Muscle layer of colon (tissue), 2 donors: ENCODE results near the gene GPBP1L1.
A peak's percentile ranks its signal among the peaks of the same experiment; 100 is the strongest.

Experiments used
- H3K27ac ChIP-seq: one replicate; pipeline ENCODE4 v1.7.0; 2013; ENCODE audit warnings: low read depth, mild to moderate bottlenecking, low read length, moderate library complexity
- H3K27me3 ChIP-seq, 2 donors: one replicate each; pipeline ENCODE4 v1.7.0; 2013; ENCODE audit warnings: low read length in 2 of 2, mild to moderate bottlenecking in 2 of 2; ENCODE audit not compliant: insufficient read depth in 2 of 2, control insufficient read depth in 1 of 2
- H3K36me3 ChIP-seq: one replicate; pipeline ENCODE4 v1.7.0; 2013; ENCODE audit warnings: mild to moderate bottlenecking, low read length; ENCODE audit not compliant: insufficient read depth
- H3K4me1 ChIP-seq: one replicate; pipeline ENCODE4 v1.7.0; 2013; ENCODE audit warnings: mild to moderate bottlenecking, low read length; ENCODE audit not compliant: insufficient read depth
- H3K4me3 ChIP-seq, 2 donors: one replicate each; pipeline ENCODE4 v1.7.0; 2013; ENCODE audit warnings: low read length in 2 of 2, low read depth in 1 of 2, mild to moderate bottlenecking in 1 of 2, moderate library complexity in 1 of 2
- H3K9ac ChIP-seq: one replicate; pipeline ENCODE4 v1.7.0; 2013; ENCODE audit warnings: low read length
- H3K9me3 ChIP-seq: one replicate; pipeline ENCODE4 v1.7.0; 2013; ENCODE audit warnings: mild to moderate bottlenecking, low read length
- donor health status: abdominal sarcoma.
- donor health status: Adenocarcinoma of cecum.

The GPBP1L1 gene

DNA sequence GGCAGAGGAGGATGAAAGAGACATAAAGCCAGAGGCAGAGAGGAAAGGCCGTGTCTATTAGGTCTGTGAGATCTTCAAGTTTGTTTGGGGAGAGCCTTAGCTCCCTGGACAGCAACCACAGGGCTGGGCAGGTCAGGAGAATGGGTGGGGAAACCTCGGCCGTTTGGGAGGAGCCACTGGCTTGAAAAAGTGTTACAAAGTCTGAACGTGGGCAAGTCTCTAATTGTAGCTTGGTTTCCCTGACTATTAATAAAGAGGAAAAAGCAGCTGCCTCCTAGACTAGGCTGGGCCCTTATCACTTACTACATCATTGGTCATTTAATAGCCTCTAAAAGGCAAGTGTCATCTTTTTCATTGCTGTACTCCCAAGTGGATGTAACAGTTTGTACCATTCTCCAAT lies 62.4 kb downstream of the GPBP1L1 start, which contains the start of gene CCDC17:
Gene CCDC17, minus strand, starts transcription at position 83 of the 400 bp plus-strand sequence. CDS start 145 bp downstream, outside the sequence.
- Histone ChIP-seq H3K27me3 (no peaks in the 10 kb centered on the region), H3K27ac (peak within 1 kb of the TSS; percentile 42), H3K4me1 (peaks cover 13% of the 10 kb centered on the region), H3K4me3 (peak within 1 kb of the TSS; percentile 45 to 63), H3K36me3 (peaks cover 17% of the 10 kb centered on the region), H3K9me3 (no peaks in the 10 kb centered on the region), H3K9ac (no peak within 1 kb of the TSS)

DNA sequence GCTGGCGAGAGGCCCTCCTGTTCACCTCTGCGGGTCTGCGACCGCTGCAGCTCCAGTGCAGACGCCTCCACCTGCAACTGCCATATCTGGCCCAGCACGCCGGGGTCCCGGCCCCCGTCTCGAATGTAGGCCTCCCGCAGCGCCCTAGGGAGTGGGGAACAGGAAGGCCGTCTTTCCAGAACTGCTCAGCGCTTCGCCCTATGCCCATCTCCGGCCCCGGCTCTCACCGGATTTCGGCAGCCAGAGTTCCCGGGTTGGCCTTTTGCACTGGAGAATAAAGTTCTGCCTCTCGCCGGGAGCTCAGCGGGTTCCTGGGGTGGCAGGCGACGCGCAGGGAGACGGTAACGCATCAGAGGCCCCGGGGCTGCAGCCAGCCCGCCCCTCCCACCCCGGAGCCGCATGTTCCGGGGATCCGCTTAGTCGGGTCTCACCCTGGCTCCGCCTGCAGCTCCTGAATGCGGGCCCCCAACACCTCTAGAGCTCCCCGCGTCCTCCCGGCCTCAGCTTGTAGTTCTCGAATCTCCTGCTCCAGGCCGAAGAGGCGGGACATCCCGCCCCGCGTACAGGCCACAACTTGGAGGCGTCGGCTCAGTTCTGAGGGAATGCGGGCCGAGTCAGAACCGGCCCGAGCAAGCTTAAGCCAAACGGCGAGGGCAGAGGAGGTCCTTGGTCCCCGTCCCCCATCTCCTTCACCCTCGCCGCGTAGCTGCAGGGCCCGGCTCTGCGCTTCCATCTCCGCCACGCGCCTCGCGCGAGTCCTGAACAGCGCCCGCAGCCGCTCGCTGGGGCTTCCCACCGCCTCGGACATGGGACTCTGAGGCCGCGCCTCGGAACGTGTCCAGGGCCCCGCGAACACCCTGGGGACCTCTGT lies 63.6 kb downstream of the GPBP1L1 start:
- Histone ChIP-seq H3K9ac (peak overlapping the region; percentile 39), H3K27me3 (no peaks in the 10 kb centered on the region), H3K9me3 (no peaks in the 10 kb centered on the region), H3K27ac (peak overlapping the region; percentile 42), H3K36me3 (peaks cover 16% of the 10 kb centered on the region), H3K4me3 (peak overlapping the region; percentile 45 to 63), H3K4me1 (peaks cover 13% of the 10 kb centered on the region)

DNA sequence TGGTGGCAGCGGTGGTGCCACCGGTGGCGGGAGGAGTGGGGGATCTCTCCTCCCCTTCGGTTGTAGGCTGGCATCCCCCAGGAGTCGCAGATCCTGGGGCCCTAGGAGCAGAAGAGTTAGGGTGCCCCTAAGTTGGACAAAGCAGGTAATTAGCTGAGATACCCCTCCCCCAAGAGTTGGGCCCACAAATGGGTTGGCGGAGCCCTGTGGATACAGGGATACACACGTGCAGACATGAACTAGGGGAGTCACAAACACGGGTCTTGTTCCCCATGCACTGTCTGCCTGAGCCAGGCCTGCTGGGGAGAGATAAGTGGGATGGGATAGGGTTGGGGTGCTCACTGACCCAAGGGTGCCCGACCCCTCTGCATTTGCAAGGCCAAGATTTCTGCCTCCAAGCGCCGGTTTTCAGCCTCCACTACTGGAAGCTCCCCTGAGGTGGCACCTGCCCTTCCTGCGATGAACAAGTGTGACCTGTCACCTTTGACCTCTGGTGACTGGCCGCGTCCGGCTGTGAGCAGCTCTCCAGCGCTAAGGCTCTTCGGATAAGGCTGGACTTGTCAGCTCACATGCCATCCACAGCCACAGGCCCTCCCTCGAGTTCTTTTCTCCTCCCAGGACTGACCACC lies 64.3 kb downstream of the GPBP1L1 start:
- peak overlapping the region; percentile 39 for H3K9ac ChIP-seq
- peak overlapping the region; percentile 45 to 63 for H3K4me3 ChIP-seq
- peaks cover 13% of the 10 kb centered on the region for H3K4me1 ChIP-seq
- peak overlapping the region; percentile 24 for H3K27ac ChIP-seq
- no peaks in the 10 kb centered on the region for H3K9me3 ChIP-seq
- no peaks in the 10 kb centered on the region for H3K27me3 ChIP-seq
- peaks cover 18% of the 10 kb centered on the region for H3K36me3 ChIP-seq

DNA sequence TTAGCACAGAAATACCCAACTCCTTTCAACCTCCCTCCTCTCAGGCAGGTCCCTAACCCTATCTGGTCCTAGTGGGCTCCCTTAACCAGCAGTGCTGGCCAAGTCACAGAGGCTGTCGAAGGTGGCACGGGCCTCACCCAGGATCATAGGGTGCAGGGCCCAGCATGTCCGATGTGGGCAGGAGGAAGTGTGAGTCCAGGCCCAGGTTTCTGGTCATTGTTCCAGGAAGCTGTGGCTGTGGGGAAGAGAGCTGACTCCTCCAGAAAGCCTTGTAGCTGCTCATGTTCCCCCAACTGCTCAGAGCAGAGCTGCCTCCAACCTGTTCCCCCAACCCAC lies 64.9 kb downstream of the GPBP1L1 start:
- H3K36me3 ChIP-seq: peaks cover 22% of the 10 kb centered on the region
- no peaks in the 10 kb centered on the region for H3K27me3 ChIP-seq

DNA sequence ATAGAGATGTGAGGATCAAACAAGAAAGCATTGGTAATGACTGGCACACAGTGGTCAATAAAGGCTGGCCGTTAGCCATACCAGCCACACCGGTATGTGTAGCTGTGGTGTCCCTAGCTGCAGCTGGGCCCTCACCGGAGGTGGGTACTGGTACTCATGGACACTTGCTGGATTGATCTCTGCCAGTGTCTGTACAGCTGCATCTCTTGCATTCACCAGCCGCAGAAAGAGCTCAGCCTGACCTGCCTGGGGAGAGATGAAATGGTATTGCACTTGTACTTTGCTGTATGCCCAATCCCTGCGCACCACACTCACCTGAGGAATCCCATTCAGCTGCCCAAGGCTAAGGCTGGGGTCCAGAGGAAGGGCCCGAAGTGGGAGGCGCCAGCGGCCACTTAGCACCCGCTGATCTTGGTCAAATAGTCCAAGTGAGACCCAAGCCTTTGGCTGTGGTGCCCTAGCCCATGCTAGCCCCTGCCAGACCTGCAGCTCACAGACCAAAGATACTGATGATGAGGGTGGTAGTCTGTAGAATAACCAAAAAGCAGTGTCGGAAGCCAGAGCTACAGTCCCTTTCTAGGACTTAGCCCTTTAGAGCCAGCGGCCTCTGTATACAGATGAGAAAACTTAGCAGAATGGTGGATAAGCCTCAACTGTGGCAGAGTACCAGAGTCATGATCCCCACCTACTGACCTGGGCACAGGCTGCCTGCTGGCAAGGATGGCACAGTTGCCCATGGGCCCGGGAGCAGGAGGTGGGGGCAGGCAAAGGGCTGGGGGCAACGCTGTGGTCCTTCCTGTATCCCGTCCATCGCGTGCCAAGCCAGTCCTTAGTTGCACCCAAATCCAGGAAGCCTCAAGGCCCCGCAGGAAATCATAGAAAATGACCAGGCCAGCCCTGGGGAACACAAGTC lies 65.5 kb downstream of the GPBP1L1 start:
- Histone ChIP-seq H3K9ac (no peak overlapping the region), H3K27me3 (no peaks in the 10 kb centered on the region), H3K4me1 (peaks cover 13% of the 10 kb centered on the region), H3K27ac (no peak overlapping the region), H3K36me3 (peaks cover 28% of the 10 kb centered on the region), H3K4me3 (no peak overlapping the region), H3K9me3 (no peaks in the 10 kb centered on the region)

More for the DNA sequence above, 64.9 kb downstream of the GPBP1L1 start:
- no peaks in the 10 kb centered on the region for H3K9me3 ChIP-seq
- no peak overlapping the region for H3K4me3 ChIP-seq
- H3K9ac ChIP-seq: no peak overlapping the region
- peaks cover 13% of the 10 kb centered on the region for H3K4me1 ChIP-seq
- no peak overlapping the region for H3K27ac ChIP-seq

DNA sequence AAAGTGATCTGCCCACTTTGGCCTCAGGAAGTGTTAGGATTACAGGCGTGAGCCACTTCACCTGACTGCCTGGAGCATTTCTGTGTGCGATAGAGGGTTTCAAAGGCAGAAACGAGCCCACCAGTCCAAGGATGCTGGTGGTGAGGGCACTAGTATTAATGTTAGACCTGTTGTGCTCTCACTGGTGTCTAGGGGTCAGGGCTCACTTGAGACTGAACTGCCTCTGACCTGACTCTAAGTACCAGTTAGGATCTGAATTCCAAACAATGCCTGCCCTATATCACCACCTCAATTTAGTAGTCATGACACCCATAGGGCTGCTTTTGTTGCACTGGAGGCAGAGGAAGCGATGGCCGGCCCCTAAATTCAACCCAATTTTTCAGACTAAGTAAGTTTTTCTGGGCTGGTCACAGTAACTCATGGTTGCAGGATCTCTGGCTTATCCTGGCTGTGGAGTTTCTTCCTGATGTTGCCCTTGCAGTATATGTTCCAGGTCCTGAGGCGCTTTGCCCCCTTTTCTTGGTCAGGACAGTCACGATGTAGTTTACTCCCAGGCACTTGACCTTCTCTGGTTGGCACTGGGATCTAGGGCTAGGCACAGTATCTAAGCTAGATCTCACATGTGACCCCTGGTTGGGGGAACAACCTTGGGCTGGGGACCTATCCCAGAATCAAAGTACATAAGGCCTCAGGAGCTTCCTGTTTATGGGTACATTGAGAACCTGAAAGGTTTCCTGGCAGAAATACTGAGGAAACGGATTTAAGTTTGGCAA lies 67.0 kb downstream of the GPBP1L1 start:
- Histone ChIP-seq H3K4me3 (no peak overlapping the region), H3K27ac (no peak overlapping the region), H3K27me3 (no peaks in the 10 kb centered on the region), H3K36me3 (peaks cover 41% of the 10 kb centered on the region), H3K4me1 (peaks cover 13% of the 10 kb centered on the region), H3K9ac (no peak overlapping the region), H3K9me3 (no peaks in the 10 kb centered on the region)

DNA sequence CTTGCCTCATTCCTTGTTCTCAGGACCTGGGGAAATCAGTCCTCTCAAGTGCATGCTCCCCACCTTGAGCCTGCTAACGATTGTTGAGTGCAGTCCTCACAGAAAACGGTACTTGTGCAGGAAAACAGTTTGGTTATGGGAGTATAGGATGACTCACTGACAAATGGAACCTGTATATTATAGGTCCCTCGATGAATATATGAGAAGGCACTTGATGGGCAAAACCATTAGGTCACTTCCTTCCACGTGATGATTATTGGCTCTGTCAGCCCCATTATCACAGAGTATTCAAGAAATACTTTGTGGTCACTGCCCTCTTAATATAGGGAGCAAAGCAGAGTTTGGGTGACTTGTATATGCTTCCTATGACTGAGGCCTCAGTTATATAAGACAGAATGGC lies 68.7 kb downstream of the GPBP1L1 start:
- H3K4me1 ChIP-seq: peaks cover 13% of the 10 kb centered on the region
- no peak overlapping the region for H3K27ac ChIP-seq
- no peaks in the 10 kb centered on the region for H3K9me3 ChIP-seq
- peaks cover 55% of the 10 kb centered on the region for H3K36me3 ChIP-seq
- H3K9ac ChIP-seq: no peak overlapping the region
- no peaks in the 10 kb centered on the region for H3K27me3 ChIP-seq
- H3K4me3 ChIP-seq: no peak overlapping the region

DNA sequence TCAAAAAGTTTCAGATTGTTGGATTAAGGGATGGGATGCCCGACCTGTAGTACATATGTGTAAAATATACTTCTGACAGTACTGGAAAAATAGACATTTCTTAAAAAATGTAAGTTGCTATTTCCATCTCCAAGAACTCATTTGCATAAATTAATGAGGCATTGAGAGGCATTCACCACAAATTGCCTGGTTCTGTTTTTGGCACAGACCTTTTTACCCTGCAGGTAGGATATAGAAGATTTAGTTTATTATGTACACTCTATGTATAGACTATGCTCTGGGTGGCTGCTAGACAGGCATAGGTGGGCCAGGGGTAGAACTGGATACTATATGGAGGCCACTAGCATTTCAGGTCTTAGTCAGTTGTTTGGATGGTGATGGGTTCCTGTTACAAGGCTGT lies 70.4 kb downstream of the GPBP1L1 start:
- peaks cover 3% of the 10 kb centered on the region for H3K4me1 ChIP-seq
- H3K27me3 ChIP-seq: no peaks in the 10 kb centered on the region
- peaks cover 55% of the 10 kb centered on the region for H3K36me3 ChIP-seq
- no peak overlapping the region for H3K4me3 ChIP-seq
- H3K27ac ChIP-seq: no peak overlapping the region
- no peak overlapping the region for H3K9ac ChIP-seq
- H3K9me3 ChIP-seq: no peaks in the 10 kb centered on the region

DNA sequence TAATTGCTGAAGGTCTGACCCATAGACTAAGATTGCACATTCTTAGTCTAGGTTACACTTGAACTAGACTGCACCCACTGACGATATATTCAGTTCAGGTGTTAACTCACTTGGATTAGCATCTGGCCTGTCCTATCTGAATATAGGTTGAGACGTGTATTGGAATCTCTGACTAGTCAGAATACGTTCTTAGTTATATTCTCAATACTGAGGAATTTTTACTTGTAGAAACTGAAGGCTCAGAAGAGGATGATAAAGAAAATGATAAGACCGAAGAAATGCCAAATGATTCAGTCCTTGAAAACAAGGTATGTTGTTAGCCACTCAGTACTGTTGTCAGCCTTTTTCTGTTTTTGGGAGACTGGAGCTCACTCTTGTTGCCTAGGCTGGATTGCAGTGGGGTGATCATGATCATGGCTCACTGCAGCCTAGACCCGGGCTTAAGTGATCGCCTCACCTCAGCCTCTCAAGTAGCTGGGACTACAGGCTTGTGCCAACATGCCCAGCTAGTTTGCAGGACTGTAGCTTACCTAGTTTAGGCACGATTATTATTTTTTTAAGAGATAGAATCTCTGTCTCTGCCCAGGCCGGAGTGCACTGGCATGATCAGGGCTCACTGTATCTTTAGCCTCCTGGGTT lies 73.3 kb downstream of the GPBP1L1 start:
- no peaks in the 10 kb centered on the region for H3K4me1 ChIP-seq
- peaks cover 62% of the 10 kb centered on the region for H3K36me3 ChIP-seq
- H3K27ac ChIP-seq: no peak overlapping the region
- H3K27me3 ChIP-seq: no peaks in the 10 kb centered on the region
- H3K4me3 ChIP-seq: no peak overlapping the region
- no peaks in the 10 kb centered on the region for H3K9me3 ChIP-seq
- H3K9ac ChIP-seq: no peak overlapping the region

DNA sequence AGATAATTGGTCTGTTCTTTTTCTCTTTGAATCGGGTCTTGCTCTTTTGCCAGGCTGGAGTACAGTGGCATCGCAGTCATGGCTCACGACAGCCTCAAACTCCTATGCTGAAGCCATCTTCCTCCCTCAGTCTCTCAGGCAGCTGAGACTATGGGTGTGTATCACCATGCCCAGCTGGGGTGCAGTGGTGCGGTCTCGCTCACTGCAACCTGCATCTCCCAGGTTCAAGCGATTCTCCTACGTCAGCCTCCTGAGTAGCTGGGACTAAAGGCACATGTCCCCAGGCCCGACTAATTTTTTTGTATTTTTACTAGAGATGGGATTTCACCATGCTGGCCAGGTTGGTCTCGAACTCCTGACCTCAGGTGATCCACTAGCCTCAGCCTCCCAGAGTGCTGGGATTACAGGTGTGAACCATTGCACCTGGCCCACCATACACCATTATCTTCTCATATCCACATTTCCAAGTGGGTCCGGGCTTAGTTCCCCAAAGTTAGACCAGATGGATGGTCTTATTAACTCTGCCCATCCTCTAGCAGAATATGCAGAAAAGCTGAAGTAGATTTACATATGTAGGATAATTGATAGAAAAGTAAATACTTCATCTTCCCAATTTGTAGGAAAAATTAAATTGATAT lies 75.6 kb downstream of the GPBP1L1 start:
- no peaks in the 10 kb centered on the region for H3K27me3 ChIP-seq
- H3K4me1 ChIP-seq: no peaks in the 10 kb centered on the region
- peaks cover 47% of the 10 kb centered on the region for H3K36me3 ChIP-seq
- no peak overlapping the region for H3K9ac ChIP-seq
- H3K27ac ChIP-seq: no peak overlapping the region
- no peaks in the 10 kb centered on the region for H3K9me3 ChIP-seq
- no peak overlapping the region for H3K4me3 ChIP-seq
